ENCODE measurements around the gene PER3. TPM values are rescaled to one million over a fixed set of nuclear protein-coding genes. Genes with fewer than 3 reads are reported as not detected.

PER3 gene
- total and polyA plus RNA-seq, 2 of the 8 experiments (the other 6 are each of a cell fraction or from before 2014, with no cell fraction given) = 8.3 to 9.3 TPM

- Histone ChIP-seq H3K36me3 (ENCODE audit: control insufficient read depth in 2 of 4, insufficient read depth in 4 of 4, low read length in 3 of 4) (no peaks in the 10 kb centered on the region), H2BK12ac (ENCODE audit: low read depth, low read length) (no peak overlapping the region), H2BK20ac (ENCODE audit: low read length) (no peak overlapping the region), H3K23me2 (ENCODE audit: low read depth, low read length) (no peaks in the 10 kb centered on the region), H3K27me3 (replicated peaks in 1 of 4; ENCODE audit: control insufficient read depth in 3 of 4, extremely low read depth in 1 of 4, insufficient read depth in 3 of 4, low read length in 3 of 4) (no peaks in the 10 kb centered on the region), H3K23ac (ENCODE audit: insufficient read length) (no peak overlapping the region), H4K5ac (ENCODE audit: insufficient read length, low read depth, low read length) (no peak overlapping the region), H3K4me2 (ENCODE audit: insufficient read depth in 1 of 2, low read depth in 2 of 2, low read length in 2 of 2) (no peak overlapping the region), H3K14ac (ENCODE audit: insufficient read length) (no peak overlapping the region), H3K79me1 (ENCODE audit: low read depth, low read length) (no peaks in the 10 kb centered on the region), H2BK15ac (ENCODE audit: low read length) (no peak overlapping the region), H3K9ac (replicated peaks in 1 of 4; ENCODE audit: extremely low read depth in 1 of 4, low read depth in 3 of 4, low read length in 3 of 4) (no peak overlapping the region), H4K91ac (replicated peaks; ENCODE audit: insufficient read length, low read length) (no peak overlapping the region), H2AFZ (ENCODE audit: low read length) (no peak overlapping the region), H4K8ac (ENCODE audit: extremely low read depth, insufficient read depth, low read length) (no peak overlapping the region), H2AK5ac (ENCODE audit: low read depth, low read length) (no peak overlapping the region), H3K27ac (ENCODE audit: low read depth, low read length) (no peak overlapping the region), H3K4me1 (replicated peaks in 1 of 4; ENCODE audit: control insufficient read depth in 3 of 4, insufficient read depth in 4 of 4, low read length in 3 of 4) (no peaks in the 10 kb centered on the region), H3K4me3 (ENCODE audit: extremely low read depth in 1 of 4, insufficient read depth in 2 of 4, low read depth in 3 of 4, low read length in 4 of 4) (no peak overlapping the region), H3K79me2 (ENCODE audit: control insufficient read depth in 1 of 2, insufficient read depth in 2 of 2, low read length in 2 of 2) (no peaks in the 10 kb centered on the region), H2BK5ac (ENCODE audit: low read depth, low read length) (no peak overlapping the region), H3K56ac (replicated peaks; ENCODE audit: insufficient read length, low read depth, low read length) (no peak overlapping the region), H2BK120ac (replicated peaks; ENCODE audit: low read depth, low read length) (no peak overlapping the region), H3K18ac (ENCODE audit: extremely low read depth, low read length) (no peak overlapping the region), H4K20me1 (replicated peaks in 1 of 2; ENCODE audit: control insufficient read depth in 1 of 2, insufficient read depth in 2 of 2, low read length in 2 of 2) (no peaks in the 10 kb centered on the region), H3K4ac (replicated peaks; ENCODE audit: insufficient read length, low read depth, low read length) (no peak overlapping the region), H3K9me3 (ENCODE audit: insufficient read depth in 2 of 2, low read depth in 1 of 2, low read length in 1 of 2) (no peaks in the 10 kb centered on the region)
- 85% methylated on average over 11 of the region's 11 CpGs; no CpG with 5 or more reads in 1 of the 2 experiments for WGBS, 2 experiments (ENCODE audit: extremely low coverage in 1 of 2, insufficient coverage in 1 of 2, insufficient read length in 1 of 2, insufficient replicate concordance in 2 of 2, low coverage in 1 of 2, low lambda C conversion rate in 2 of 2, missing lambda C conversion rate in 1 of 2)
- POLR2A ChIA-PET (ENCODE audit: partially characterized antibody) = interaction anchor here (0.6 to 1.5 kb wide), 2 partner anchors 9 to 12 kb away, joined by 3 read pairs; no protein-coding TSS in a partner anchor
- no peak for DNase-seq (ENCODE audit: low read depth in 1 of 2, low spot score in 2 of 2)
- CTCF ChIA-PET (ENCODE audit: partially characterized antibody) = no interaction called here
- no peak for FAIRE-seq
- no peak for TF ChIP-seq CBX5 (IDR thresholded peaks at IDR 0.05; ENCODE audit: low read depth, low read length)
- no peak for TF ChIP-seq CBX8 (IDR thresholded peaks at IDR 0.05; ENCODE audit: borderline replicate concordance, low read depth, low read length)
- no peak for TF ChIP-seq RFX5 (IDR thresholded peaks at IDR 0.05; ENCODE audit: borderline replicate concordance, low read depth, low read length)
- no peak for TF ChIP-seq RAD21 (IDR thresholded peaks at IDR 0.05 in 1 of 2, conservative IDR thresholded peaks at IDR 0.05 in 1 of 2; ENCODE audit: low read depth in 2 of 2, low read length in 2 of 2)
- TF ChIP-seq SIX5 (IDR thresholded peaks at IDR 0.05; ENCODE audit: low read depth, low read length) = no peak
- TF ChIP-seq NANOG (IDR thresholded peaks at IDR 0.05; ENCODE audit: insufficient read depth, low read depth, low read length, poor library complexity, severe bottlenecking) = no peak
- no peak for TF ChIP-seq SAP30 (IDR thresholded peaks at IDR 0.05; ENCODE audit: insufficient read depth, insufficient replicate concordance, low read length)
- no peak for TF ChIP-seq RBBP5 (IDR thresholded peaks at IDR 0.05; ENCODE audit: borderline replicate concordance, low read depth, low read length)
- TF ChIP-seq SP1 (IDR thresholded peaks at IDR 0.05; ENCODE audit: low read depth, low read length) = no peak
- TF ChIP-seq BCL11A (IDR thresholded peaks at IDR 0.05; ENCODE audit: low read depth in 2 of 2, low read length in 2 of 2) = no peak
- TF ChIP-seq EGR1 (IDR thresholded peaks at IDR 0.05; ENCODE audit: borderline replicate concordance, low read depth, low read length) = no peak
- TF ChIP-seq YY1 (IDR thresholded peaks at IDR 0.05; ENCODE audit: low read depth, low read length) = no peak
Observed at GRCh38 chr1:7873801-7874795, 90.0 kb downstream of the PER3 start.

Measured in H1 (cell line).